ENCODE measurements around the gene TMEM190. TPM values are rescaled to one million over a fixed set of nuclear protein-coding genes. Genes with fewer than 3 reads are reported as not detected.
A peak's percentile ranks its signal among the peaks of the same experiment; 100 is the strongest.

TMEM190 gene
- total RNA-seq, 1 experiment from 2014 or later: not detected

GRCh38 chr19:55387736-55388497 is 11.3 kb downstream of the TMEM190 start:
- peaks cover 6 to 61% of the 10 kb centered on the region in 2 experiments; a peak in 3 of 4 replicates for H3K4me1 ChIP-seq (ENCODE audit: control insufficient read depth in 1 of 2, insufficient read depth in 2 of 2, low read length in 2 of 2)
- intact Hi-C loops (cut with micrococcal nuclease): no loop called here
- no TSS peak for BruUV-seq (replicated peaks)
- peaks cover 18 to 43% of the 10 kb centered on the region in 2 experiments for H3K36me3 ChIP-seq (ENCODE audit: control insufficient read depth in 1 of 2, insufficient read depth in 2 of 2, low read length in 2 of 2)
- H3K79me2 ChIP-seq (ENCODE audit: insufficient read depth, low read length): peaks cover 51% of the 10 kb centered on the region
- H3K9me3 ChIP-seq (ENCODE audit: control insufficient read depth in 1 of 2, insufficient read depth in 1 of 2, low read depth in 1 of 2, low read length in 2 of 2): no peaks in the 10 kb centered on the region
- H3K27me3 ChIP-seq (ENCODE audit: insufficient read depth, low read length): no peaks in the 10 kb centered on the region
- ChIA-PET RAD21 (ENCODE audit: low non-redundant PET in 1 of 2, low total read pairs in 2 of 2, uncharacterized antibody in 2 of 2, unreplicated experiment in 2 of 2) (no interaction called here), POLR2A (interaction anchor here (1.0 kb wide), 2 partner anchors 38 to 48 kb away, joined by 3 to 4 read pairs; partner anchors contain the start of gene KMT5C), CTCF (no interaction called here)
- peaks cover 48% of the 10 kb centered on the region; the same call in 1 of the 2 replicates for H4K20me1 ChIP-seq (ENCODE audit: insufficient read depth)
- H2AFZ ChIP-seq (ENCODE audit: low read depth, low read length, poor library complexity, severe bottlenecking): no peak overlapping the region
- TF ChIP-seq YY1 (IDR thresholded peaks at IDR 0.05; ENCODE audit: extremely low read depth, insufficient replicate concordance, low read depth, low read length) (no peak), EZH2 (IDR thresholded peaks at IDR 0.05) (no peak), ELF1 (IDR thresholded peaks at IDR 0.05; ENCODE audit: borderline replicate concordance, low read depth) (no peak), ZNF274 (IDR thresholded peaks at IDR 0.05; ENCODE audit: low read depth, low read length) (no peak), TCF7L2 (IDR thresholded peaks at IDR 0.05; ENCODE audit: borderline replicate concordance, extremely low read depth, insufficient read depth, insufficient read length) (no peak), CEBPB (IDR thresholded peaks at IDR 0.05; ENCODE audit: low read depth) (no peak)
- peak overlapping the region; percentile 94; the same call in 1 of the 2 replicates for H3K9ac ChIP-seq (ENCODE audit: low read length)
- H3K4me3 ChIP-seq (replicated peaks in 1 of 2; ENCODE audit: low read depth in 1 of 2, low read length in 2 of 2): peak overlapping the region; percentile 99 to 100; a peak in 3 of 4 replicates
- no peaks in the 10 kb centered on the region for H3K9me2 ChIP-seq (ENCODE audit: insufficient read depth)
- H3K4me2 ChIP-seq (ENCODE audit: low read length): peak overlapping the region; percentile 99
- no peak for ATAC-seq
- H3K27ac ChIP-seq (ENCODE audit: low read depth, low read length): peak overlapping the region; percentile 99
- no peak for DNase-seq (ENCODE audit: low read depth, low spot score)
